Smooth muscle cell (in vitro differentiated cells): ENCODE data around the gene C19orf12. TPM values are rescaled to one million over a fixed set of nuclear protein-coding genes. Genes with fewer than 3 reads are reported as not detected.

ENCODE experiments used
- DNase-seq: peaks from one replicate; lab custom pipeline; 2025; ENCODE audit not compliant: unreplicated experiment; lab: John Stamatoyannopoulos, UW
- H2AFZ ChIP-seq: fragments of 200-600 bp; sonication (generic); 2 replicates; pipeline ENCODE4 v1.6.0; 2016; ENCODE audit warnings: antibody characterized with exemption, low read depth, mild to moderate bottlenecking
- H3F3A ChIP-seq: fragments of 200-600 bp; sonication (generic); 2 replicates; pipeline ENCODE4 v1.6.0; 2017; ENCODE audit warnings: antibody characterized with exemption, low read depth
- H3K27ac ChIP-seq: fragments of 200-600 bp; sonication (generic); 2 replicates; pipeline ENCODE4 v1.5.1; 2016; ENCODE audit warnings: low read depth, mild to moderate bottlenecking
- H3K27me3 ChIP-seq: fragments of 200-600 bp; sonication (generic); 2 replicates; pipeline ENCODE4 v1.6.1; 2016; ENCODE audit warnings: low read depth, mild to moderate bottlenecking
- H3K36me3 ChIP-seq: fragments of 200-600 bp; sonication (generic); 2 replicates; pipeline ENCODE4 v1.5.1; 2016; ENCODE audit warnings: low read depth
- H3K4me1 ChIP-seq: fragments of 200-600 bp; sonication (generic); 2 replicates; pipeline ENCODE4 v1.5.1; 2016; ENCODE audit warnings: low read depth
- H3K4me2 ChIP-seq: fragments of 200-600 bp; sonication (generic); 2 replicates; pipeline ENCODE4 v1.6.0; 2016; ENCODE audit warnings: mild to moderate bottlenecking
- H3K4me3 ChIP-seq: fragments of 200-600 bp; sonication (generic); 2 replicates; pipeline ENCODE4 v1.5.1; 2016; ENCODE audit warnings: mild to moderate bottlenecking
- H3K79me2 ChIP-seq: fragments of 200-600 bp; sonication (generic); 2 replicates; pipeline ENCODE4 v1.6.0; 2016; ENCODE audit warnings: low read depth, mild to moderate bottlenecking
- H3K9ac ChIP-seq: fragments of 200-600 bp; sonication (generic); 2 replicates; pipeline ENCODE4 v1.6.0; 2016; ENCODE audit warnings: low read depth
- H3K9me3 ChIP-seq: fragments of 200-600 bp; sonication (generic); replicated peaks from 2 replicates; pipeline ENCODE4 v1.5.1; 2016; ENCODE audit warnings: low read depth
- H4K20me1 ChIP-seq: fragments of 200-600 bp; sonication (generic); 2 replicates; pipeline ENCODE4 v1.6.0; 2016; ENCODE audit warnings: low read depth
- WGBS: methylation state at CpG from one replicate; pipeline ENCODE4 v1.1.7; 2016; ENCODE audit warnings: low lambda C conversion rate; 5-methylcytosine and 5-hydroxymethylcytosine counted together
- polyA plus RNA-seq: library from polyadenylated mRNA; unstranded; fragments of >200 nt; fragmentation: Nextera tagmentation; extraction: Ambion mirVana; gene quantifications from 2 replicates; pipeline ENCODE4 v1.2.1, GENCODE V29; 2016
- total RNA-seq: library from RNA; depleted of rRNA; stranded (reverse); fragments of >200 nt; gene quantifications from 2 replicates; pipeline ENCODE4 v1.2.3, GENCODE V29; 2014
- TF ChIP-seq, protein P1 (sequence below): fragments of 200-600 bp; sonication (generic); IDR thresholded peaks from 2 replicates; pipeline ENCODE4 v1.5.1; 2017; ENCODE audit warnings: borderline replicate concordance, mild to moderate bottlenecking, antibody characterized with exemption; ENCODE audit not compliant: insufficient read depth, poor library complexity, severe bottlenecking

C19orf12 gene
- total and polyA plus RNA-seq, 2 experiments from 2014 or later = 22.7 to 30.0 TPM

DNA sequence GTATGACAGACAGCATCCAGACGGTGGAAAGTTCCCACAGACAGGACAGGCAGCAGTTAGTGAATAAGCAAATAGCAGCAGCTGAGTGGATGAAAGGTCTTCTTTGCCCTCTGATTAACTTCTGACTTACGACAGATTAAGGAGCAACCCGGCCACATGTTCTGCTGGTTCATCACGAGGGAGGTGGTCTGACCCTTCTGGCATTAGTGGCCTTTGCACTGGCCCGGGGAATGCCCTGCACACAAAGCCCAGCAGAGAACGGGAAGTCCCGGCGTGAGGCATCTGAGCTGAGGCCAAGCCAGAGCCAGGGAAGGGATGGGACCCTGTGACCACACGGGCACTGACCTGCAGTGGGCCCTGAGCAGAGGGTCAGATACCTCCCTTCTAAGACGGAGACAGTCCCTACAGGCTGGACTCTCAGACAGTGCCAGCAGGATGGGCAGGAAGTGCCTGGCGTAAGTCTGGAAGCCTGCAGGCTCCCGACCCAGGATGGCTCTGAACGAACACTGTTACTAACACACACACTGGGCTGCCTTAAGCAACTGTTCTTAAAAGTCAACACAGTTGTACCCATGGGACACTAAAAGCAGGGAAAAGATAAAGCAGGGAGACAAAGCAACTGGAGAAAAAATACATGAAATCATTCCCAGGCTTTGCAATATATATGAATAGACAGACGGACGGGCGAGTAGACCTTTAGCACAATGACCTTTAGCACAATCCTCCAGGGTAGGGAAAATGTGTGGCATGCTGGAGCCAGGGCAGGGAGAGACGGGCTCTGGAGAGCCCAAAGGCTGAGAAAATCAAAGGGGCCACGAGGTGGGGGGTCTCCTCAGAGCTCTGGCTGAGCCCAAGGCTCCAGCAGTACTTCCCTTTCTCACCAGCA is 6.3 kb downstream of the C19orf12 start:
- 81% methylated on average over 18 of the region's 18 CpGs for WGBS
- no peak overlapping the region for H3K4me3 ChIP-seq
- no peak overlapping the region for H3K9ac ChIP-seq
- TF ChIP-seq, protein P1, sequence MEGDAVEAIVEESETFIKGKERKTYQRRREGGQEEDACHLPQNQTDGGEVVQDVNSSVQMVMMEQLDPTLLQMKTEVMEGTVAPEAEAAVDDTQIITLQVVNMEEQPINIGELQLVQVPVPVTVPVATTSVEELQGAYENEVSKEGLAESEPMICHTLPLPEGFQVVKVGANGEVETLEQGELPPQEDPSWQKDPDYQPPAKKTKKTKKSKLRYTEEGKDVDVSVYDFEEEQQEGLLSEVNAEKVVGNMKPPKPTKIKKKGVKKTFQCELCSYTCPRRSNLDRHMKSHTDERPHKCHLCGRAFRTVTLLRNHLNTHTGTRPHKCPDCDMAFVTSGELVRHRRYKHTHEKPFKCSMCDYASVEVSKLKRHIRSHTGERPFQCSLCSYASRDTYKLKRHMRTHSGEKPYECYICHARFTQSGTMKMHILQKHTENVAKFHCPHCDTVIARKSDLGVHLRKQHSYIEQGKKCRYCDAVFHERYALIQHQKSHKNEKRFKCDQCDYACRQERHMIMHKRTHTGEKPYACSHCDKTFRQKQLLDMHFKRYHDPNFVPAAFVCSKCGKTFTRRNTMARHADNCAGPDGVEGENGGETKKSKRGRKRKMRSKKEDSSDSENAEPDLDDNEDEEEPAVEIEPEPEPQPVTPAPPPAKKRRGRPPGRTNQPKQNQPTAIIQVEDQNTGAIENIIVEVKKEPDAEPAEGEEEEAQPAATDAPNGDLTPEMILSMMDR = no peak
- no peaks in the 10 kb centered on the region for H3K27me3 ChIP-seq
- H3K4me2 ChIP-seq = no peak overlapping the region
- no peaks in the 10 kb centered on the region for H3F3A ChIP-seq
- H3K4me1 ChIP-seq = no peaks in the 10 kb centered on the region
- H3K27ac ChIP-seq = no peak overlapping the region
- H2AFZ ChIP-seq = no peak overlapping the region
- peaks cover 32% of the 10 kb centered on the region for H3K79me2 ChIP-seq
- DNase-seq = no peak
- no peaks in the 10 kb centered on the region for H3K9me3 ChIP-seq
- peaks cover 43% of the 10 kb centered on the region for H4K20me1 ChIP-seq
- H3K36me3 ChIP-seq = no peaks in the 10 kb centered on the region

DNA sequence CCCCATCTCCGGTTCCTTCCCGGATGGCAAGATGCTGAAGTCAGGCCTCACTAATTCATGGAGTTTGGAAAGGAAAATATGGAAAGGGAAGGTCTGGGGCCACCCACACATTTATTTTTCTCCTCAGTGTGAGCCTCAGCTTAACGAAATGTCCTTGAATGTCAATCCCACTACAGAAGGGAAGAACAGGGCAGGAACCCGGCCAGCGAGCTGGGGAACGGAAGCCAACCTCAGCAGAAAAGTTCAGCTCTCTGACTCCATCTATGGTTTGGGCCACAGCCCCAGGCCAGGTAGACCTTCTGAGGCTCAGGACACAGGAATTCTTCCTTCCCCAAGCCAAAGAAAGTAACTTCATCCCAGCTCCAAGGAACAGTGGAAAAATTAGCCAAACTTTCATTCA is 8.4 kb downstream of the C19orf12 start:
- H3F3A ChIP-seq = no peaks in the 10 kb centered on the region
- H3K4me2 ChIP-seq = no peak overlapping the region
- H3K4me3 ChIP-seq = no peak overlapping the region
- H2AFZ ChIP-seq = no peak overlapping the region
- TF ChIP-seq, protein P1 = no peak
- 97% methylated on average over 6 of the region's 6 CpGs for WGBS
- DNase-seq = no peak
- H3K9me3 ChIP-seq = no peaks in the 10 kb centered on the region
- peaks cover 43% of the 10 kb centered on the region for H4K20me1 ChIP-seq
- no peak overlapping the region for H3K27ac ChIP-seq
- no peaks in the 10 kb centered on the region for H3K36me3 ChIP-seq
- H3K4me1 ChIP-seq = no peaks in the 10 kb centered on the region
- H3K9ac ChIP-seq = no peak overlapping the region
- H3K27me3 ChIP-seq = no peaks in the 10 kb centered on the region
- H3K79me2 ChIP-seq = peaks cover 12% of the 10 kb centered on the region

DNA sequence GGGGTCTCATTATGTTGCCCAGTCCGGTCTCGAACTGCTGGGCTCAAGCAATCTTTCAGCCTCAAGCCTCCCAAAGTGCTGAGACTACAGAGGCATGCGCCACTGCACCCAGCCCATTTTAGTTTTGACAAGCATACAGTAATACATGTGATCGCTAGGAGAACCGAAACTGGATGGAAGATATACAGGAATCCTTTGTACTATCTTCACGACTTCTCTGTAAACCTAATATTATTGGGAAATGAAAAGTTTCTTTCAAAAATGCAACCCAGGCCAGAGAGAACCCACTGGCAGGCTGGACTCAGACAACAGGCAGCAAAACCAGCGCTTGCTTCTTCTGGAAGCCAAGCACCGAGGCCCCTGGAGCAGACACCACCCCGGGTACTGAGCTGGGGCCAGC is 9.4 kb downstream of the C19orf12 start:
- Histone ChIP-seq H3K9ac (no peak overlapping the region), H3K4me2 (no peak overlapping the region), H3K4me3 (no peak overlapping the region), H3K79me2 (peaks cover 4% of the 10 kb centered on the region), H3K27me3 (no peaks in the 10 kb centered on the region), H4K20me1 (peaks cover 37% of the 10 kb centered on the region), H3F3A (no peaks in the 10 kb centered on the region), H2AFZ (no peak overlapping the region), H3K9me3 (no peaks in the 10 kb centered on the region), H3K4me1 (no peaks in the 10 kb centered on the region), H3K36me3 (no peaks in the 10 kb centered on the region), H3K27ac (no peak overlapping the region)
- no peak for DNase-seq
- TF ChIP-seq, protein P1 = no peak
- WGBS = 96% methylated on average over 9 of the region's 9 CpGs
